ENCODE measurements around the gene MYH6.
A peak's percentile ranks its signal among the peaks of the same experiment; 100 is the strongest.
"Not testable (repeated sequence)": the region's sequence is repeated elsewhere in the genome, so short reads cannot be mapped to it uniquely, and the experiment has no call there.

Gene MYH6

DNA sequence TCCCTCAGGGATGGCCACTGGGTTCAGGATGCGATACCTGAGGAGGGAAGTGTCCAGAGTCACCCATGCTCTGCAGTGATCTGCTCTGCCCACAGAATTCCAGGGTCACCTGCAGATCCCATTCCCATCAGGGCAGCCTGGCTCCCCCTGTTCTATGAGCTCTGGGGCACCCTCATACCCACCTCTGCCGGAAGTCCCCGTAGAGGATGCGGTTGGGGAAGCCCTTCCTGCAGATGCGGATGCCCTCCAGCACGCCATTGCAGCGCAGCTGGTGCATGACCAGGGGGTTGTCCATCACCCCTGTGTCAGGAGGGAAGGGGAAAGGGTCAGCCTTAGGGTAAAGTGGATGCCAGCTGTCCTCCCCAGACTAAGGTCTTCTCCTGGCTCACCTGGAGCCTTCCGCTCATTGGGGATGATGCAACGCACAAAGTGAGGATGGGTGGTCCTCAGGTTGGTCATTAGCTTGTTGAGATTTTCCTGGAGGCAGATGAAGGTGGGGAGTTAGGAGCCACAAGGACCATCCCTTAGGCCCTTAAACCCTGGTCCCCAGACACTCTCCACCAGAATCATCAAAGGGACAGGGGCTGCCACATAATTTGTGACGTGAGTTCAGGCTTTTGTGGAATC lies 11.2 kb downstream of the MYH6 start:
- peak overlapping the region in 10 of 11 experiments; percentile 27 to 79 (median 62); a peak in 19 of 22 replicates for H3K4me2 ChIP-seq
- peaks cover 0 to 6% (median 0%) of the 10 kb centered on the region in 11 experiments; a peak in 4 of 22 replicates for H3K27me3 ChIP-seq
- no peak overlapping the region for H3K4me3 ChIP-seq
- no peaks in the 10 kb centered on the region for H3K9me3 ChIP-seq (replicated peaks in 1 of 11)
- no peaks in the 10 kb centered on the region; a peak in 1 of 22 replicates for H4K20me1 ChIP-seq
- H3K4me1 ChIP-seq = peaks cover 0 to 21% (median 12%) of the 10 kb centered on the region in 10 experiments; a peak in 16 of 20 replicates
- H3K27ac ChIP-seq = no peak overlapping the region
- H3K9ac ChIP-seq = no peak overlapping the region
- TF ChIP-seq Cebpa-rat (IDR thresholded peaks at IDR 0.05) = no peak
- no peaks in the 10 kb centered on the region for H3K36me3 ChIP-seq

DNA sequence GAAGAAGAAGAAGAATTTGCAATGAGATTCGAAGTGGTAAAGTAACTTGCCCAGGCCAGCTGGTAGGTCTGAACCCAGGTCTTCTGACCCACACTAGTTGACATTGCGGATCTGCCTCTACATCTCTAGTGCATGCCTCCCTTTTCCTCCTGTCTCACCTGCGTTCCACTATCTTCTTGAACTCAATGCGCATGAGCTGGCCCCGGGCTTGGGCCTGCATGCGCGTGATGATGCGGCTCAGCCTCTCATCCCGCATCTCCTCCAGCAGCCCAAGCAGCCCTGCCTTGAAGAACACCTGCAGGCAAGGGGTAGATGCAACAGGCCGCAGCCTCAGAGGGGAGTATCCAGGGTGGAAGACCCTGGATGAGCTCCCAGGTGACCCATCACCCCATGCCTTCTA lies 11.9 kb downstream of the MYH6 start:
- Histone ChIP-seq H3K27me3 (no peaks in the 10 kb centered on the region), H3K4me2 (peak overlapping the region in 7 of 11 experiments; percentile 50 to 79 (median 62); a peak in 8 of 22 replicates), H3K27ac (no peak overlapping the region), H3K4me3 (no peak overlapping the region), H3K4me1 (peaks cover 0 to 19% (median 12%) of the 10 kb centered on the region in 10 experiments; a peak in 16 of 20 replicates), H4K20me1 (no peaks in the 10 kb centered on the region; a peak in 1 of 22 replicates), H3K36me3 (no peaks in the 10 kb centered on the region), H3K9ac (no peak overlapping the region), H3K9me3 (replicated peaks in 1 of 11) (no peaks in the 10 kb centered on the region)
- no peak for TF ChIP-seq Cebpa-rat (IDR thresholded peaks at IDR 0.05)

DNA sequence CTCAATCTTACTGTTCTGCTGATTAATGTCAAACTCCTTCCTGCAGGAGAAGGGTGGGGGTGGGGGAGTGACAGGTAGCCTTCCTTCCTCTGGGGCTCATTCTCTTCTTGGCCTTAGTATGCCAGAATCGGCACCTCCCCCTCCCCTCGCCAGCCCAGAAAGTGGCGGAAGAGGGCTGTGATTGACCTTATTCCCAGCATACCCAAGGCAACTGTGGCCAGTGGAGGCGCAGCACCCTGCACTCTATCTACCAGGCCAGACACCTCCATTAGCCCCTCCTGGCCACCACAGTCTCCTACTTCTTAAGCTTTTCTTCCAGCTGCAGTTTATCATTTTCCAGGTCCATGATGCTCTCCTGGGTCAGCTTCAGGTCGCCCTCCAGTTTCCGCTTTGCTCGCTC lies 15.5 kb downstream of the MYH6 start:
- no peaks in the 10 kb centered on the region for H3K9me3 ChIP-seq (replicated peaks in 1 of 11)
- no peak overlapping the region for H3K4me2 ChIP-seq
- H3K27me3 ChIP-seq = no peaks in the 10 kb centered on the region
- H4K20me1 ChIP-seq = no peaks in the 10 kb centered on the region; a peak in 1 of 22 replicates
- no peak overlapping the region for H3K27ac ChIP-seq
- TF ChIP-seq Cebpa-rat (IDR thresholded peaks at IDR 0.05) = no peak
- H3K36me3 ChIP-seq = no peaks in the 10 kb centered on the region
- H3K9ac ChIP-seq = no peak overlapping the region
- H3K4me3 ChIP-seq = no peak overlapping the region
- peaks cover 0 to 16% (median 12%) of the 10 kb centered on the region in 10 experiments; a peak in 16 of 20 replicates for H3K4me1 ChIP-seq

DNA sequence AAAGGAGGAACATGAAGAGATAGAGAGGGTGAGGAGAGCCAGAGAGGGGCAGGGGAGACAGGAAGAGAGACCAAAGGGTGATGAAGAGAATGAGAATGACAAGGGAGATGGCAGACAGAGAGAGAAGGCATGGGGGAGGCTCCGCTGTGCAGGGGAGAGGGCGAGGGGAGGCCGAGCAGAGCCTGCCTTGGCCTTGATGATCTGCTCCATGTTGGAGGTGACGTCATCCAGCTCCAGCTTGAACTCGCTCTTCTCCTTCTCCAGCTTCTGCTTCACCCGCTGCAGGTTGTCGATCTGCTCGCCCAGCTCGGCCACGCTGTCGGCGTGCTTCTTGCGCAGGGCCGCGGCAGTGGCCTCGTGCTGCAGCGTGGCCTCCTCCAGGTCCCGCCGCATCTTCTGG lies 18.2 kb downstream of the MYH6 start:
- H3K36me3 ChIP-seq; H3K9ac ChIP-seq; H3K4me1 ChIP-seq; H3K4me3 ChIP-seq; H3K27ac ChIP-seq; H4K20me1 ChIP-seq; H3K9me3 ChIP-seq (replicated peaks in 1 of 11); H3K4me2 ChIP-seq; H3K27me3 ChIP-seq: not testable (repeated sequence)

DNA sequence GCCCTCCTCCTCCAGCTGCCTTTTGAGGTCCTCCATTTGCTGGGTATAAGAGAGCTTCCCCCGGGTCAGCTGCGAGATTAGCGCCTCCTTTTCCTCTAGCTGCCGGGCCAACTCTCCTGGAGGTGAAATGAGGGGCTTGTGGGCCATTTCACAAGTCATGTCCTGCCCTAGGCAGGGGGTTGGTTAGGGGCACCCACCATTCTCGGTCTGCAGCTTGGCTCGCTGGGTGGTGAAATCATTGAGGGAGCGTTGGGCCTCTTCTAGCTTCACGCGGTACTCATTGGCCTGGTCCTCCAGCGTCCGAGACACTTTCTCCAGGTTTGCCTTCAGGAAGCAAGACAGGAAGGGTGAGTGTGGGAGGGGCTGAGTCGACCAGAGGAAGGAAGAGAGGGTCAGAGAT lies 18.7 kb downstream of the MYH6 start:
- H3K27me3 ChIP-seq = no peaks in the 10 kb centered on the region
- no peak overlapping the region for H3K4me2 ChIP-seq
- no peaks in the 10 kb centered on the region for H3K4me1 ChIP-seq
- H3K9ac ChIP-seq = no peak overlapping the region
- H3K27ac ChIP-seq = no peak overlapping the region
- no peaks in the 10 kb centered on the region for H3K9me3 ChIP-seq (replicated peaks in 1 of 11)
- no peaks in the 10 kb centered on the region for H3K36me3 ChIP-seq
- no peak for TF ChIP-seq Cebpa-rat (IDR thresholded peaks at IDR 0.05)
- no peaks in the 10 kb centered on the region for H4K20me1 ChIP-seq
- no peak overlapping the region for H3K4me3 ChIP-seq

DNA sequence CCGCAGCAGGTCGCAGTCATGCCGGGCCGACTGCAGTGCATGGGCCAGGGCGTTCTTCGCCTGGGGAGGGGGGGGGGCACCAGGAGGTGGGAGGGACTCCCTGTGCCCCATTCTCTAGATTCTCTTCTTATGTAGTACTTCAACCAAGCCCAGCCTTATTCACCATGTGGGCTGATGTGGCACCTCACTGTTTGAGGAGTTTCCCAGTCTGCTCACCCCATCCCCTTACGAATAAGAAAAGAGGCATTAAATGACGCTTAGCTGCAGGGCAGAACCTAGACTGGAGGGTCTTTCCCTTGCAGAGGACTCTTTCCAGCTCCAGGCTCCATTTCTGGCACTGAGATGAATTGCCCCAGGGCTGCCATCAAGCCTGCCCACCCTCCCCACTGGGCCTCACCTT lies 19.1 kb downstream of the MYH6 start:
- no peak overlapping the region for H3K4me2 ChIP-seq
- no peaks in the 10 kb centered on the region for H3K36me3 ChIP-seq
- 0 out of 22 replicates have a peak, but pooled peaks cover 0 to 4% (median 0%) of the 10 kb centered on the region in 11 experiments for H3K27me3 ChIP-seq

DNA sequence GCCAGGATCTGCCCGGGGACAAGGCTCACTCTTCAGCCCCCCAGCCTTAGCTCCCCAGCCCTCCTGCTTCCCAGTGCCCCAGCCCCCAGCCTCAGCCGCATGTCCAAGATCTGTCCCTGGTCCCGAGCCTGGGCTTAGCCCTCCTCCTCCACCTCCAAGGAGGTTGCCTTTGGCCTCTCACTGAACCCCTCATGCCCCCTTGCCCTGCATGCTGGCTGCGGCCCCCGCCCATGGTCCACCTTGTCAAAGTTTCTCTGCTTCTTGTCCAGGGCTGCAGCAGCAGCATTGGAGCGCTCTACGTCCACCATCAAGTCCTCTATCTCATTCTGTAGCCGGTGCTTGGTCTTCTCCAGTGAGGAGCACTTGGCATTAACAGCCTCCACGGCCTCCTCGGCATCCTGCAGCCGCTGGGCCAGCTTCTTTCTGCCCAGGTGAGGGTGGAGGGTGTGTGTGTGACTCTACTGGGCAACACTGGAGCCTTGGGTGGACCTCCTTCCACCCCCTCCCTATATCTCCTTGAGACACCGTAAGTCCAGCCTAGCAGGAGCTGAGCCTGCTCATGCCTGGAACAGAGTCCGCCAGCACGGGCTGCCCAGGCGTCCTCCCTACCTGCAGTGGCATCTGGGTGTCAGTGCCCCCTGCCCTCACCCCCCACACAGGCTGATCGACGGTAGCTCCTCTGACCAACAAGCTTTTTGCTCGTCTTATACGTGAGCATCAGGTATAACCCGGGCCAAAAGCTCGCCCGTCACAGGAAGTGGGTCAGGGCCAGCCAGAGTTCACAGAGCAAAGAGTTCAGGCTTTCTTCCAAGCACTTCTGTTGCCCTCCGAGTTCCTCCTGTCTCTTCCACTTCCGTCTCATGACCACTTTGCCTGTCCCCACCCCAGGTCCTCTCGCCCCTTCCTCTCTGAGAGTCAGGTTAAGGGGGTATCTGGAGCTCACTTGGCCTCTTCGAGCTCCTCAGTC lies 19.9 kb downstream of the MYH6 start:
- H3K4me3 ChIP-seq = no peak overlapping the region
- no peaks in the 10 kb centered on the region for H3K36me3 ChIP-seq
- H3K4me1 ChIP-seq = no peaks in the 10 kb centered on the region
- no peak overlapping the region for H3K27ac ChIP-seq
- H3K9ac ChIP-seq = no peak overlapping the region
- no peak for TF ChIP-seq Cebpa-rat (IDR thresholded peaks at IDR 0.05)
- no peaks in the 10 kb centered on the region for H3K9me3 ChIP-seq (replicated peaks in 1 of 11)
- H3K27me3 ChIP-seq = 0 out of 22 replicates have a peak, but pooled peaks cover 0 to 6% (median 0%) of the 10 kb centered on the region in 11 experiments
- no peaks in the 10 kb centered on the region for H4K20me1 ChIP-seq
- no peak overlapping the region for H3K4me2 ChIP-seq

More for the DNA sequence above, 19.1 kb downstream of the MYH6 start:
- H3K4me3 ChIP-seq = no peak overlapping the region
- no peak overlapping the region for H3K27ac ChIP-seq
- no peaks in the 10 kb centered on the region for H3K9me3 ChIP-seq (replicated peaks in 1 of 11)
- TF ChIP-seq Cebpa-rat (IDR thresholded peaks at IDR 0.05) = no peak
- H3K9ac ChIP-seq = no peak overlapping the region
- H3K4me1 ChIP-seq = no peaks in the 10 kb centered on the region
- no peaks in the 10 kb centered on the region for H4K20me1 ChIP-seq

DNA sequence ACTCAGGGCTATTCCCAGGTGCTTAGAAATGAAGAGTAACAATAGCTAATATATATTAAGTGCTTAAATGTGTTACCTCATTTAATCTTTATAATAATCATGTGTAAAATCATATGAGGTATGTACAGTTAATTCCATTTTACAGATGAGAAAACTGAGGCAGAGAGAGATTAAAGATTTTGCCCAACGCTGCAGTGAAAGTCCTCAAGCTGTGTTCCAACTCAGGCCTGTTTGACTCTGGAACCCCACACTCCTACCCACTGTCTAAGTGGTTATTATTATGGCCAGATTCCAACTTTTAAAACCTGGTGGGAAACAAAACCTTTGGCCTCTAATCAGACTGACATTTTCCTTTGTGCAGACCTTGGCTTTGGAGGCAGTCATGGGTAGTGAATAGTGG lies 21.1 kb downstream of the MYH6 start:
- no peak for TF ChIP-seq Cebpa-rat (IDR thresholded peaks at IDR 0.05)

DNA sequence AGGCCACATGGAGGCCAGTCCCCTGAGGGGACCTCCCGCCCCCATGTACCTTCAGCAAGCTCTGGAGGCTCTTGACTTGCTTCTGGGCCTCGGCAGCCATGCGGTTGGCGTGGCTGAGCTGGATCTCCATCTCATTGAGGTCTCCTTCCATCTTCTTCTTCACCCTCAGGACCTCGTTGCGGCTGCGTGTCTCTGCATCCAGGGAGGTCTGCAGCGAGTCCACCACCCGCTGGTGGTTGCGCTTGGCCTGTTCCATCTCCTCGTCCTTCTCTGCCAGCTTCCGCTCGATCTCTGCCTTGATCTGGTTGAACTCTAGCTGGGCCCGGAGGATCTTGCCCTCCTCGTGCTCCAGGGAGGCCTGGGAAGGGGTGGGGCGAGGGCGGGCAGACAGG lies 21.8 kb downstream of the MYH6 start:
- not testable (repeated sequence) for H3K9ac ChIP-seq; H3K4me2 ChIP-seq; H3K4me3 ChIP-seq; H3K27me3 ChIP-seq; H3K27ac ChIP-seq; H3K36me3 ChIP-seq; H4K20me1 ChIP-seq; H3K9me3 ChIP-seq (replicated peaks in 1 of 11)
- peaks cover 0 to 17% (median 16%) of the 10 kb centered on the region in 10 experiments; a peak in 16 of 20 replicates for H3K4me1 ChIP-seq

More for the DNA sequence above, 21.1 kb downstream of the MYH6 start:
- Histone ChIP-seq H3K27me3 (peaks cover 0 to 7% (median 0%) of the 10 kb centered on the region in 11 experiments; a peak in 4 of 22 replicates), H3K9ac (no peak overlapping the region), H3K36me3 (no peaks in the 10 kb centered on the region), H4K20me1 (peaks cover 0 to 2% (median 0%) of the 10 kb centered on the region in 11 experiments; a peak in 1 of 22 replicates), H3K27ac (no peak overlapping the region), H3K4me1 (peaks cover 0 to 9% (median 8%) of the 10 kb centered on the region in 10 experiments; a peak in 15 of 20 replicates), H3K4me2 (no peak overlapping the region), H3K4me3 (no peak overlapping the region), H3K9me3 (replicated peaks in 1 of 11) (no peaks in the 10 kb centered on the region)
